Body of pancreas (tissue), 4 donors: ENCODE measurements around the gene ATRNL1. TPM values are rescaled to one million over a fixed set of nuclear protein-coding genes. Genes with fewer than 3 reads are reported as not detected.

Source experiments
- ATAC-seq: fragments of 150-250 bp; one replicate; pipeline ENCODE4 v1.9.1; 2016
- DNase-seq, 4 donors: peaks; one replicate each; pipeline ENCODE4 v3.0.0-alpha.2; 2019
- H3K27ac ChIP-seq, 4 donors: fragments of 200-600 bp; sonication (generic); 1 replicate in 3 of 4; 2 replicates in 1 of 4; pipeline versions ENCODE4 v1.5.1 to v1.6.1; 2016 to 2019; ENCODE audit warnings: mild to moderate bottlenecking in 1 of 4, mixed read lengths in 1 of 4, moderate library complexity in 1 of 4
- H3K27me3 ChIP-seq, 2 donors: fragments of 200-600 bp; sonication (generic); one replicate each; pipeline ENCODE4 v1.6.0; 2016; ENCODE audit warnings: mild to moderate bottlenecking in 1 of 2
- H3K36me3 ChIP-seq, 2 donors: fragments of 200-600 bp; sonication (generic); replicated peaks in 1 of 2; 2 replicates each; pipeline ENCODE4 v1.5.1; 2016; ENCODE audit warnings: low read depth in 2 of 2; ENCODE audit not compliant: insufficient read depth in 1 of 2
- H3K4me1 ChIP-seq: fragments of 200-600 bp; sonication (generic); one replicate; pipeline ENCODE4 v1.6.0; 2016
- H3K4me3 ChIP-seq, 2 donors: fragments of 200-600 bp; sonication (generic); 1 replicate in 1 of 2; 2 replicates in 1 of 2; pipeline ENCODE4 v1.5.1; 2016 to 2019
- H3K9me3 ChIP-seq, 3 donors: fragments of 200-600 bp; sonication (generic); 1 replicate in 2 of 3; 2 replicates in 1 of 3; pipeline ENCODE4 v1.5.1; 2016
- CTCF ChIP-seq, 7 experiments: fragments of 450-650 bp in 4 of 7; fragments of 200-600 bp in 3 of 7; sonication (generic) in 3 of 7; IDR thresholded peaks; one replicate each; pipeline ENCODE4 v1.5.1; 2016 to 2019; ENCODE audit warnings: antibody characterized with exemption in 7 of 7
- POLR2A ChIP-seq, 3 donors: fragments of 450-650 bp; IDR thresholded peaks; one replicate each; pipeline ENCODE4 v1.6.1; 2016; ENCODE audit warnings: antibody characterized with exemption in 3 of 3, mild to moderate bottlenecking in 2 of 3
- WGBS, 2 donors: methylation state at CpG; one replicate each; pipeline ENCODE4 v1.1.5; 2017; 5-methylcytosine and 5-hydroxymethylcytosine counted together
- intact Hi-C: fragments of 100-400 bp; cut with DNase I; formaldehyde crosslinking; loops from one replicate; pipeline ENCODE4 v1.15.1; 2023
- total RNA-seq, 2 donors: library from RNA; depleted of rRNA; stranded (reverse); fragments of >200 nt; gene quantifications; one replicate each; pipeline ENCODE4 v1.1.0, GENCODE V29; 2016

Gene ATRNL1
- total RNA-seq, 2 donors from 2014 or later, result 3.0 to 6.5 TPM

GRCh38 chr10:115857856-115858255, 764.7 kb downstream of the ATRNL1 start:
- intact Hi-C loops, result no loop called here
- no peak for DNase-seq
- WGBS, 2 donors, result 74 to 75% methylated on average over 3 of the region's 3 CpGs
- no peaks in the 10 kb centered on the region for H3K36me3 ChIP-seq
- TF ChIP-seq POLR2A (IDR thresholded peaks at IDR 0.05) (no peak), CTCF (IDR thresholded peaks at IDR 0.05) (no peak)
- no peak for ATAC-seq
- no peak overlapping the region for H3K4me3 ChIP-seq
- no peaks in the 10 kb centered on the region for H3K9me3 ChIP-seq
- H3K27ac ChIP-seq, result no peak overlapping the region
- peaks cover 7% of the 10 kb centered on the region for H3K4me1 ChIP-seq
- no peaks in the 10 kb centered on the region for H3K27me3 ChIP-seq

GRCh38 chr10:115860182-115861107, 767.3 kb downstream of the ATRNL1 start:
- Histone ChIP-seq H3K4me3 (no peak overlapping the region), H3K36me3 (no peaks in the 10 kb centered on the region), H3K9me3 (no peaks in the 10 kb centered on the region), H3K27ac (no peak overlapping the region), H3K27me3 (no peaks in the 10 kb centered on the region), H3K4me1 (no peaks in the 10 kb centered on the region)
- TF ChIP-seq CTCF (IDR thresholded peaks at IDR 0.05), result no peak
- TF ChIP-seq POLR2A (IDR thresholded peaks at IDR 0.05), result no peak
- ATAC-seq (no peak), DNase-seq (no peak)
- WGBS, 2 donors, result 78 to 88% methylated on average over 1 of the region's 1 CpG
- intact Hi-C loops, result no loop called here

- no peaks in the 10 kb centered on the region for H3K36me3 ChIP-seq
- no peaks in the 10 kb centered on the region for H3K4me1 ChIP-seq
- intact Hi-C loops, result no loop called here
- H3K27me3 ChIP-seq, result no peaks in the 10 kb centered on the region
- TF ChIP-seq POLR2A (IDR thresholded peaks at IDR 0.05), result no peak
- TF ChIP-seq CTCF (IDR thresholded peaks at IDR 0.05), result no peak
- no peak for DNase-seq
- H3K9me3 ChIP-seq, result no peaks in the 10 kb centered on the region
- H3K27ac ChIP-seq, result no peak overlapping the region
- ATAC-seq, result no peak
- H3K4me3 ChIP-seq, result no peak overlapping the region
- 90 to 91% methylated on average over 2 of the region's 2 CpGs for WGBS, 2 donors
Measured at GRCh38 chr10:115861455-115861854, 768.3 kb downstream of the ATRNL1 start.

- ATAC-seq, result no peak
- Histone ChIP-seq H3K9me3 (no peaks in the 10 kb centered on the region), H3K4me3 (no peak overlapping the region), H3K36me3 (no peaks in the 10 kb centered on the region), H3K27me3 (no peaks in the 10 kb centered on the region), H3K4me1 (no peaks in the 10 kb centered on the region), H3K27ac (no peak overlapping the region)
- DNase-seq, result no peak
- TF ChIP-seq CTCF (IDR thresholded peaks at IDR 0.05), result no peak
- no peak for TF ChIP-seq POLR2A (IDR thresholded peaks at IDR 0.05)
- 91 to 96% methylated on average over 1 of the region's 1 CpG for WGBS, 2 donors
- intact Hi-C loops, result no loop called here
Measured at GRCh38 chr10:115861864-115862263, 768.7 kb downstream of the ATRNL1 start.

GRCh38 chr10:115866174-115866573, 773.0 kb downstream of the ATRNL1 start:
- TF ChIP-seq POLR2A (IDR thresholded peaks at IDR 0.05) (no peak), CTCF (IDR thresholded peaks at IDR 0.05) (no peak)
- intact Hi-C loops, result no loop called here
- no peaks in the 10 kb centered on the region for H3K9me3 ChIP-seq

More at GRCh38 chr10:115866174-115866573, 773.0 kb downstream of the ATRNL1 start:
- Histone ChIP-seq H3K4me1 (no peaks in the 10 kb centered on the region), H3K27me3 (no peaks in the 10 kb centered on the region), H3K36me3 (no peaks in the 10 kb centered on the region), H3K4me3 (no peak overlapping the region), H3K27ac (no peak overlapping the region)
- no peak for DNase-seq
- 91 to 92% methylated on average over 1 of the region's 1 CpG for WGBS, 2 donors
- no peak for ATAC-seq
